Measurements from ENCODE around the gene HEATR5A.

DNA sequence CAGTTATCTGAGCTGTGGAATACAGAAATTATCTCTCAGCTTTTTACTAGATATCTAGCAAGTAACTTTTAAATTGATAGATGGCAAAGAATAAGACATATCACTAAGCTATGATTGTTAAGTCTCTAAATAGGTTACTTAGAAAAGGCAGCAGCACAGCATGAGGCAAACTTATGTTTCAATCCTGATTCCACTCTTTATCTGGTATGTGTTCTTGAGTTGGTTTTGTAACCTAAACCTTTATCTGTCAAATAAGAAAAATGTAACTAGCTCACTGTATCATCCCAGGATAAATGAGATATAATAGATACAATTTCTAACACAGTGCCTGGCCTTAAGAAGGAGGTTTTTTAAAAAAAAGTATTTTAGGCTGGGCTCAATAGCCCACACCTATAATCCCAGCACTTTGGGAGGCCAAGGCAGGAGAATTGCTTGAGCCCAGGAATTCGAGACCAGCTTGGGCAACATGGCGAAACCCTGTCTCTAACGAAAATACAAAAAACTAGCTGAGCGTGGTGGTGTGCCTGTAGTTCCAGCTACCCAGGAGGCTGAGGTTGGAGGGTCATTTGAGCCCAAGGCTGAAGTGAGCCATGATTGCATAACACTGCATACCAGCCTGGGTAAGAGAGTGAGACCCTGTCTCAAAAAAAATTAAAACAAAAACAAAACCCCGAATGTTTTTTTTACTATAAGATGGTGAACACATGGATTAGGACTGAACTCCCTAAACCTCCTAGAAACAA, 56.8 kb downstream of the HEATR5A start:
- TF ChIP-seq, protein P1, sequence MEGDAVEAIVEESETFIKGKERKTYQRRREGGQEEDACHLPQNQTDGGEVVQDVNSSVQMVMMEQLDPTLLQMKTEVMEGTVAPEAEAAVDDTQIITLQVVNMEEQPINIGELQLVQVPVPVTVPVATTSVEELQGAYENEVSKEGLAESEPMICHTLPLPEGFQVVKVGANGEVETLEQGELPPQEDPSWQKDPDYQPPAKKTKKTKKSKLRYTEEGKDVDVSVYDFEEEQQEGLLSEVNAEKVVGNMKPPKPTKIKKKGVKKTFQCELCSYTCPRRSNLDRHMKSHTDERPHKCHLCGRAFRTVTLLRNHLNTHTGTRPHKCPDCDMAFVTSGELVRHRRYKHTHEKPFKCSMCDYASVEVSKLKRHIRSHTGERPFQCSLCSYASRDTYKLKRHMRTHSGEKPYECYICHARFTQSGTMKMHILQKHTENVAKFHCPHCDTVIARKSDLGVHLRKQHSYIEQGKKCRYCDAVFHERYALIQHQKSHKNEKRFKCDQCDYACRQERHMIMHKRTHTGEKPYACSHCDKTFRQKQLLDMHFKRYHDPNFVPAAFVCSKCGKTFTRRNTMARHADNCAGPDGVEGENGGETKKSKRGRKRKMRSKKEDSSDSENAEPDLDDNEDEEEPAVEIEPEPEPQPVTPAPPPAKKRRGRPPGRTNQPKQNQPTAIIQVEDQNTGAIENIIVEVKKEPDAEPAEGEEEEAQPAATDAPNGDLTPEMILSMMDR (optimal IDR thresholded peaks at IDR 0.05 in 1 of 3, IDR thresholded peaks at IDR 0.05 in 1 of 3, conservative IDR thresholded peaks at IDR 0.05 in 1 of 3; ENCODE audit: extremely low read depth in 1 of 3, insufficient read depth in 2 of 3, low read length in 3 of 3), result no peak
- no peak for TF ChIP-seq EZH2 (IDR thresholded peaks at IDR 0.05; ENCODE audit: low read length)

All from keratinocyte (primary cell).